SK-N-SH treated with all-trans-retinoic acid at 6 μM for 48 hours (cell line): ENCODE data around the gene MPPED1.

Experiments
- ATAC-seq: fragments of 200-7000 bp; cut with Tn5 transposase; 3 replicates; pipeline ENCODE4 v1.9.1; 2020; ENCODE audit warnings: mild to moderate bottlenecking, moderate library complexity
- ARNTL ChIP-seq: fragments of 450-650 bp; formaldehyde crosslinking; IDR thresholded peaks from 2 replicates; pipeline ENCODE4 v1.5.0; 2020; ENCODE audit warnings: low read depth, mild to moderate bottlenecking, moderate library complexity, borderline replicate concordance
- BACH2 ChIP-seq: fragments of 250-450 bp; sonication (Bioruptor Pico); IDR thresholded peaks from 2 replicates; pipeline ENCODE4 v1.9.0; 2021; ENCODE audit warnings: mild to moderate bottlenecking, borderline replicate concordance
- CREB5 ChIP-seq: fragments of 250-450 bp; sonication (Bioruptor Pico); IDR thresholded peaks from 2 replicates; pipeline ENCODE4 v1.5.1; 2020; ENCODE audit warnings: low read depth, mild to moderate bottlenecking, moderate library complexity
- CSDC2 ChIP-seq: fragments of 250-450 bp; sonication (Bioruptor Pico); IDR thresholded peaks from 2 replicates; pipeline ENCODE4 v1.5.0; 2020; ENCODE audit warnings: mild to moderate bottlenecking, moderate library complexity
- CSRNP3 ChIP-seq: fragments of 250-450 bp; sonication (Bioruptor Pico); IDR thresholded peaks from 2 replicates; pipeline ENCODE4 v1.5.1; 2021; ENCODE audit warnings: mild to moderate bottlenecking, moderate library complexity
- ESRRG ChIP-seq: fragments of 250-450 bp; sonication (Bioruptor Pico); IDR thresholded peaks from 2 replicates; pipeline ENCODE4 v1.6.1; 2021; ENCODE audit warnings: mild to moderate bottlenecking
- OSR1 ChIP-seq: fragments of 250-450 bp; sonication (Bioruptor Pico); IDR thresholded peaks from 2 replicates; pipeline ENCODE4 v1.8.0; 2022; ENCODE audit warnings: moderate library complexity, mild to moderate bottlenecking, inconsistent platforms
- PATZ1 ChIP-seq: fragments of 250-450 bp; sonication (Bioruptor Pico); IDR thresholded peaks from 2 replicates; pipeline ENCODE4 v1.8.0; 2020; ENCODE audit warnings: mild to moderate bottlenecking, moderate library complexity, borderline replicate concordance
- PPARA ChIP-seq: fragments of 250-450 bp; sonication (Bioruptor Pico); IDR thresholded peaks from 2 replicates; pipeline ENCODE4 v1.5.0; 2020; ENCODE audit warnings: mild to moderate bottlenecking, borderline replicate concordance
- RARB ChIP-seq: fragments of 250-450 bp; sonication (Bioruptor Pico); IDR thresholded peaks from 2 replicates; pipeline ENCODE4 v1.8.0; 2021; ENCODE audit warnings: mild to moderate bottlenecking, moderate library complexity
- SNAI2 ChIP-seq: fragments of 250-450 bp; sonication (Bioruptor Pico); IDR thresholded peaks from 2 replicates; pipeline ENCODE4 v1.5.0; 2020; ENCODE audit warnings: mild to moderate bottlenecking, moderate library complexity
- TCF4 ChIP-seq: fragments of 250-450 bp; sonication (Bioruptor Pico); IDR thresholded peaks from 2 replicates; pipeline ENCODE4 v1.8.0; 2021; ENCODE audit warnings: mild to moderate bottlenecking, moderate library complexity, borderline replicate concordance
- TOX ChIP-seq: fragments of 250-450 bp; sonication (Bioruptor Pico); IDR thresholded peaks from 2 replicates; pipeline ENCODE4 v1.8.0; 2021; ENCODE audit warnings: mild to moderate bottlenecking, moderate library complexity, borderline replicate concordance
- TSHZ2 ChIP-seq: fragments of 250-450 bp; sonication (Bioruptor Pico); IDR thresholded peaks from 2 replicates; pipeline ENCODE4 v1.5.0; 2020; ENCODE audit warnings: mild to moderate bottlenecking, moderate library complexity
- ZC3H10 ChIP-seq: fragments of 250-450 bp; sonication (Bioruptor Pico); IDR thresholded peaks from 2 replicates; pipeline ENCODE4 v1.5.1; 2021; ENCODE audit warnings: mild to moderate bottlenecking, moderate library complexity
- ZFP3 ChIP-seq: fragments of 250-450 bp; sonication (Bioruptor Pico); IDR thresholded peaks from 2 replicates; pipeline ENCODE4 v1.5.0; 2020; ENCODE audit warnings: mild to moderate bottlenecking, moderate library complexity
- ZFP30 ChIP-seq: fragments of 450-650 bp; formaldehyde crosslinking; IDR thresholded peaks from 2 replicates; pipeline ENCODE4 v1.5.0; 2022; ENCODE audit warnings: mild to moderate bottlenecking, moderate library complexity
- ZNF565 ChIP-seq: fragments of 450-650 bp; formaldehyde crosslinking; conservative IDR thresholded peaks from 2 replicates; pipeline ENCODE4 v1.5.0; 2020; ENCODE audit warnings: low read depth, mild to moderate bottlenecking, moderate library complexity
- ZNF70 ChIP-seq: fragments of 450-650 bp; formaldehyde crosslinking; IDR thresholded peaks from 2 replicates; pipeline ENCODE4 v1.5.0; 2020; ENCODE audit warnings: mild to moderate bottlenecking, moderate library complexity
- ZNF8 ChIP-seq: fragments of 450-650 bp; formaldehyde crosslinking; IDR thresholded peaks from 2 replicates; pipeline ENCODE4 v1.5.0; 2020; ENCODE audit warnings: mild to moderate bottlenecking, moderate library complexity

MPPED1 gene

GRCh38 chr22:43502306-43502874 lies 90.6 kb downstream of the MPPED1 start:
- TF ChIP-seq SNAI2 (no peak), ZNF70 (no peak), TCF4 (CRISPR knock-in tag) (no peak), ZNF565 (CRISPR knock-in tag) (no peak), ZFP30 (no peak), CSRNP3 (CRISPR knock-in tag) (no peak), ZFP3 (CRISPR knock-in tag) (no peak), TOX (CRISPR knock-in tag) (no peak), PATZ1 (CRISPR knock-in tag) (no peak), BACH2 (CRISPR knock-in tag) (no peak), RARB (CRISPR knock-in tag) (no peak), ESRRG (CRISPR knock-in tag) (no peak)
- no peak for ATAC-seq

- TF ChIP-seq ZFP3 (CRISPR knock-in tag): no peak
- no peak for TF ChIP-seq CSRNP3 (CRISPR knock-in tag)
- no peak for TF ChIP-seq PPARA (CRISPR knock-in tag)
- TF ChIP-seq ARNTL (CRISPR knock-in tag): no peak
- TF ChIP-seq PATZ1 (CRISPR knock-in tag): no peak
- TF ChIP-seq RARB (CRISPR knock-in tag): no peak
- TF ChIP-seq CSDC2: no peak
- no peak for ATAC-seq
Measured at GRCh38 chr22:43504068-43504467, 92.3 kb downstream of the MPPED1 start.

- ATAC-seq: no peak
- TF ChIP-seq ZNF70 (no peak), ZNF565 (CRISPR knock-in tag) (no peak), ZC3H10 (CRISPR knock-in tag) (no peak), OSR1 (CRISPR knock-in tag) (no peak), BACH2 (CRISPR knock-in tag) (no peak), ZNF8 (no peak)
Measured at GRCh38 chr22:43504666-43505261, 93.0 kb downstream of the MPPED1 start.

GRCh38 chr22:43505423-43505822 lies 93.6 kb downstream of the MPPED1 start:
- TF ChIP-seq PATZ1 (CRISPR knock-in tag) (no peak), ZC3H10 (CRISPR knock-in tag) (no peak), TOX (CRISPR knock-in tag) (no peak), CSDC2 (no peak), OSR1 (CRISPR knock-in tag) (no peak), ZNF70 (no peak), ESRRG (CRISPR knock-in tag) (no peak), TSHZ2 (CRISPR knock-in tag) (no peak), ZNF565 (CRISPR knock-in tag) (no peak), CREB5 (CRISPR knock-in tag) (no peak)
- no peak for ATAC-seq
